Mesendoderm (in vitro differentiated cells): ENCODE results near the gene SELPLG. TPM values are rescaled to one million over a fixed set of nuclear protein-coding genes. Genes with fewer than 3 reads are reported as not detected.

Experiments used
- DNase-seq: peaks from one replicate; pipeline ENCODE4 v3.0.0; 2013
- H2AK5ac ChIP-seq: 2 replicates; pipeline ENCODE4 v1.6.1; 2013; ENCODE audit warnings: low read length, inconsistent platforms
- H2BK120ac ChIP-seq: 2 replicates; pipeline ENCODE4 v1.6.1; 2013; ENCODE audit warnings: low read depth, mild to moderate bottlenecking, low read length, moderate library complexity, mixed read lengths
- H2BK15ac ChIP-seq: replicated peaks from 2 replicates; pipeline ENCODE4 v1.6.1; 2013; ENCODE audit warnings: low read depth, mild to moderate bottlenecking, moderate library complexity
- H2BK5ac ChIP-seq: 2 replicates; pipeline ENCODE4 v1.6.1; 2013; ENCODE audit warnings: low read length, inconsistent platforms
- H3K18ac ChIP-seq: 2 replicates; pipeline ENCODE4 v1.6.1; 2013; ENCODE audit warnings: mild to moderate bottlenecking, low read length, mixed read lengths
- H3K23ac ChIP-seq: one replicate; pipeline ENCODE4 v1.6.1; 2013; ENCODE audit warnings: low read length
- H3K27ac ChIP-seq: 2 replicates; pipeline ENCODE4 v1.5.1; 2013; ENCODE audit warnings: low read depth, mild to moderate bottlenecking, inconsistent platforms, low read length, moderate library complexity
- H3K27me3 ChIP-seq: 2 replicates; pipeline ENCODE4 v1.6.1; 2013; ENCODE audit warnings: low read length, control low read depth, mild to moderate bottlenecking, inconsistent platforms; ENCODE audit not compliant: insufficient read depth, poor library complexity
- H3K36me3 ChIP-seq: 2 replicates; pipeline ENCODE4 v1.6.1; 2013; ENCODE audit warnings: low read length, inconsistent platforms; ENCODE audit not compliant: control insufficient read depth, insufficient read depth
- H3K4ac ChIP-seq: one replicate; pipeline ENCODE4 v1.6.1; 2013; ENCODE audit warnings: low read depth, mild to moderate bottlenecking, low read length, moderate library complexity
- H3K4me1 ChIP-seq: 2 replicates; pipeline ENCODE4 v1.6.1; 2013; ENCODE audit warnings: low read depth, low read length, inconsistent platforms; ENCODE audit not compliant: control insufficient read depth
- H3K4me2 ChIP-seq: 2 replicates; pipeline ENCODE4 v1.6.1; 2013; ENCODE audit warnings: low read length
- H3K4me3 ChIP-seq: 2 replicates; pipeline ENCODE4 v1.5.1; 2013; ENCODE audit warnings: mild to moderate bottlenecking, low read length
- H3K56ac ChIP-seq: one replicate; pipeline ENCODE4 v1.6.1; 2013; ENCODE audit warnings: low read length
- H3K79me1 ChIP-seq: 2 replicates; pipeline ENCODE4 v1.6.1; 2013; ENCODE audit warnings: low read length, inconsistent platforms
- H3K79me2 ChIP-seq: 2 replicates; pipeline ENCODE4 v1.6.1; 2013; ENCODE audit warnings: mild to moderate bottlenecking, low read length; ENCODE audit not compliant: control insufficient read depth, insufficient read depth
- H3K9ac ChIP-seq: 2 replicates; pipeline ENCODE4 v1.6.1; 2013; ENCODE audit warnings: low read length, inconsistent platforms
- H4K5ac ChIP-seq: one replicate; pipeline ENCODE4 v1.6.1; 2013; ENCODE audit warnings: low read length
- H4K8ac ChIP-seq: one replicate; pipeline ENCODE4 v1.6.1; 2013; ENCODE audit warnings: low read depth, mild to moderate bottlenecking, control low read depth, low read length, moderate library complexity
- WGBS: extraction: QIAGEN DNeasy Blood & Tissue Kit; methylation state at CpG from one replicate; pipeline ENCODE4 v1.1.7; 2013; ENCODE audit warnings: low lambda C conversion rate, missing lambda C conversion rate; ENCODE audit not compliant: insufficient coverage; ENCODE audit errors: extremely low coverage; 5-methylcytosine and 5-hydroxymethylcytosine counted together
- polyA plus RNA-seq, 2 experiments: library from polyadenylated mRNA; stranded (reverse); fragments of 200-250 nt; gene quantifications; one replicate each; pipeline ENCODE4 v1.2.3, GENCODE V29; 2013

The SELPLG gene
- polyA plus RNA-seq (2013, experiment 1 of 2): 0.03 TPM
- 0.11 TPM for polyA plus RNA-seq (2013, experiment 2 of 2)

- no CpG with 5 or more reads among the region's 14 CpGs for WGBS
- H2BK120ac ChIP-seq: no peak within 1 kb of the TSS
- no peak within 1 kb of the TSS for H4K5ac ChIP-seq
- peaks cover 5% of the 10 kb centered on the region for H3K4me1 ChIP-seq
- no peaks in the 10 kb centered on the region for H3K27me3 ChIP-seq
- no peak within 1 kb of the TSS for H3K4ac ChIP-seq
- no peaks in the 10 kb centered on the region for H3K79me1 ChIP-seq
- H2BK5ac ChIP-seq: no peak within 1 kb of the TSS
- H2AK5ac ChIP-seq: no peak within 1 kb of the TSS
- H3K23ac ChIP-seq: no peak within 1 kb of the TSS
- no peak within 1 kb of the TSS for H3K4me2 ChIP-seq
- H3K79me2 ChIP-seq: no peaks in the 10 kb centered on the region
- no peak within 1 kb of the TSS for H3K4me3 ChIP-seq
- no peak within 1 kb of the TSS for H3K56ac ChIP-seq
- H3K36me3 ChIP-seq: no peaks in the 10 kb centered on the region
- no peak for DNase-seq
- H3K9ac ChIP-seq: no peak within 1 kb of the TSS
- no peak within 1 kb of the TSS for H3K27ac ChIP-seq
- H2BK15ac ChIP-seq: no peak within 1 kb of the TSS
- H3K18ac ChIP-seq: no peak within 1 kb of the TSS
- no peak within 1 kb of the TSS for H4K8ac ChIP-seq
These were observed at the start of gene SELPLG for GRCh38 chr12:108633534-108634248. TSS of gene SELPLG (minus strand) at chr12:108633894. CDS start at chr12:108624307, 9,587 bp downstream.

GRCh38 chr12:108681317-108681716, 47.6 kb upstream of the SELPLG start:
- Histone ChIP-seq H3K79me1 (peaks cover 9% of the 10 kb centered on the region), H4K8ac (no peak overlapping the region), H2BK15ac (no peak overlapping the region), H3K4me2 (no peak overlapping the region), H3K4me1 (no peaks in the 10 kb centered on the region), H3K23ac (no peak overlapping the region), H3K18ac (no peak overlapping the region), H2BK120ac (no peak overlapping the region), H4K5ac (no peak overlapping the region), H3K4me3 (no peak overlapping the region), H3K56ac (no peak overlapping the region), H3K4ac (no peak overlapping the region), H3K79me2 (peaks cover 4% of the 10 kb centered on the region), H3K9ac (no peak overlapping the region), H3K27ac (no peak overlapping the region), H2AK5ac (no peak overlapping the region), H3K27me3 (no peaks in the 10 kb centered on the region), H2BK5ac (no peak overlapping the region), H3K36me3 (peaks cover 2% of the 10 kb centered on the region)
- WGBS: no CpG with 5 or more reads among the region's 1 CpG
- no peak for DNase-seq

GRCh38 chr12:108679106-108679681, 45.5 kb upstream of the SELPLG start:
- no peak overlapping the region for H2BK5ac ChIP-seq
- no CpG with 5 or more reads among the region's 1 CpG for whole genome bisulfite sequencing

GRCh38 chr12:108678104-108678730, 44.5 kb upstream of the SELPLG start:
- 100% methylated on average over 3 of the region's 9 CpGs for WGBS
- no peaks in the 10 kb centered on the region for H3K4me1 ChIP-seq
- H3K79me2 ChIP-seq: peaks cover 2% of the 10 kb centered on the region
- H2BK5ac ChIP-seq: no peak overlapping the region
- peaks cover 10% of the 10 kb centered on the region for H3K79me1 ChIP-seq
- H4K8ac ChIP-seq: no peak overlapping the region
- no peaks in the 10 kb centered on the region for H3K27me3 ChIP-seq
- H3K18ac ChIP-seq: no peak overlapping the region
- no peak overlapping the region for H3K56ac ChIP-seq
- H3K36me3 ChIP-seq: peaks cover 4% of the 10 kb centered on the region
- no peak overlapping the region for H2BK120ac ChIP-seq
- H3K4ac ChIP-seq: no peak overlapping the region
- no peak overlapping the region for H4K5ac ChIP-seq
- no peak overlapping the region for H3K4me2 ChIP-seq
- H3K9ac ChIP-seq: no peak overlapping the region
- DNase-seq: no peak
- H2AK5ac ChIP-seq: no peak overlapping the region
- no peak overlapping the region for H2BK15ac ChIP-seq
- H3K4me3 ChIP-seq: no peak overlapping the region
- H3K27ac ChIP-seq: no peak overlapping the region
- H3K23ac ChIP-seq: no peak overlapping the region

More at GRCh38 chr12:108679106-108679681, 45.5 kb upstream of the SELPLG start:
- Histone ChIP-seq H3K4me3 (no peak overlapping the region), H3K79me2 (peaks cover 3% of the 10 kb centered on the region), H2BK120ac (no peak overlapping the region), H3K4me1 (no peaks in the 10 kb centered on the region), H3K23ac (no peak overlapping the region), H3K36me3 (peaks cover 2% of the 10 kb centered on the region), H3K4ac (no peak overlapping the region), H3K56ac (no peak overlapping the region), H3K27me3 (no peaks in the 10 kb centered on the region), H3K27ac (no peak overlapping the region), H4K8ac (no peak overlapping the region), H3K9ac (no peak overlapping the region), H4K5ac (no peak overlapping the region), H3K18ac (no peak overlapping the region), H2BK15ac (no peak overlapping the region), H3K79me1 (peaks cover 10% of the 10 kb centered on the region), H2AK5ac (no peak overlapping the region), H3K4me2 (no peak overlapping the region)
- DNase-seq: no peak

- no peak overlapping the region for H3K4ac ChIP-seq
- H3K27ac ChIP-seq: no peak overlapping the region
- no peak overlapping the region for H3K4me3 ChIP-seq
- no peak overlapping the region for H3K4me2 ChIP-seq
- peaks cover 5% of the 10 kb centered on the region for H3K36me3 ChIP-seq
- DNase-seq: no peak
- H3K4me1 ChIP-seq: no peaks in the 10 kb centered on the region
- no peak overlapping the region for H3K56ac ChIP-seq
- H3K79me2 ChIP-seq: peaks cover 2% of the 10 kb centered on the region
- no peak overlapping the region for H3K9ac ChIP-seq
- H3K18ac ChIP-seq: no peak overlapping the region
- no peak overlapping the region for H2BK15ac ChIP-seq
- no peak overlapping the region for H2AK5ac ChIP-seq
- peaks cover 10% of the 10 kb centered on the region for H3K79me1 ChIP-seq
- H4K8ac ChIP-seq: no peak overlapping the region
- no peak overlapping the region for H3K23ac ChIP-seq
- no CpG with 5 or more reads among the region's 3 CpGs for WGBS
- H4K5ac ChIP-seq: no peak overlapping the region
- H2BK5ac ChIP-seq: no peak overlapping the region
- H2BK120ac ChIP-seq: no peak overlapping the region
- H3K27me3 ChIP-seq: no peaks in the 10 kb centered on the region
These were observed 43.7 kb upstream of the SELPLG start for GRCh38 chr12:108677381-108677780.
